Embryonic facial prominence (tissue), 1 donor: Measurements from ENCODE around the gene RBM15B.

Experiments
- DNase-seq: peaks from one replicate; pipeline ENCODE4 v3.0.0-alpha.2; 2016; ENCODE audit errors: extremely low spot score

RBM15B gene

GRCh38 chr3:51445544-51446280, 54.6 kb downstream of the RBM15B start:
- DNase-seq: no peak
